Measurements from ENCODE around the gene CAMK2B. TPM values are rescaled to one million over a fixed set of nuclear protein-coding genes. Genes with fewer than 3 reads are reported as not detected.

The CAMK2B gene
- total and polyA plus RNA-seq, 2 experiments from 2014 or later = not detected

- H3K4me3 Mint-ChIP-seq = no peak within 1 kb of the TSS
- no peak within 1 kb of the TSS for H3K4me2 ChIP-seq
Observed at GRCh38 chr7:44189286-44189992, 136.0 kb downstream of the CAMK2B start, which contains the start of gene GCK. TSS of gene GCK (minus strand) at chr7:44189439. CDS start at chr7:44188953, 486 bp downstream.

More at GRCh38 chr7:44189286-44189992, 136.0 kb downstream of the CAMK2B start, which contains the start of gene GCK:
- no peaks in the 10 kb centered on the region; the same call in 1 of the 2 replicates for H3K9me2 ChIP-seq (ENCODE audit: insufficient read depth)
- H4K20me1 ChIP-seq (replicated peaks; ENCODE audit: insufficient read depth) = no peaks in the 10 kb centered on the region
- H3K4me1 Mint-ChIP-seq = peaks cover 23% of the 10 kb centered on the region
- DNase-seq (ENCODE audit: low spot score) (no peak), ATAC-seq (no peak)
- H3K36me3 Mint-ChIP-seq (ENCODE audit: low read depth) = no peaks in the 10 kb centered on the region; the same call in 2 of the 3 replicates
- H3K27ac ChIP-seq (ENCODE audit: low read depth) = no peak within 1 kb of the TSS
- no peak within 1 kb of the TSS for H3K27ac Mint-ChIP-seq
- H3K9me3 Mint-ChIP-seq = no peaks in the 10 kb centered on the region
- no peaks in the 10 kb centered on the region for H3K36me3 ChIP-seq (ENCODE audit: insufficient read depth)
- H3K79me2 ChIP-seq (replicated peaks; ENCODE audit: insufficient read depth) = no peaks in the 10 kb centered on the region
- no peaks in the 10 kb centered on the region for H3F3A ChIP-seq (replicated peaks; ENCODE audit: low read depth)
- no peaks in the 10 kb centered on the region for H3K27me3 ChIP-seq (ENCODE audit: insufficient read depth)
- no peak within 1 kb of the TSS for H2AFZ ChIP-seq
- no peak for TF ChIP-seq STAT1 (IDR thresholded peaks at IDR 0.05; ENCODE audit: unreplicated experiment)
- TF ChIP-seq CREB1 (CRISPR knock-in tag; IDR thresholded peaks at IDR 0.05; ENCODE audit: low read depth) = no peak
- no peak for TF ChIP-seq EZH2phosphoT487 (IDR thresholded peaks at IDR 0.05; ENCODE audit: unreplicated experiment)
- TF ChIP-seq ZNF462 (CRISPR knock-in tag; IDR thresholded peaks at IDR 0.05) = no peak
- TF ChIP-seq REST (IDR thresholded peaks at IDR 0.05; ENCODE audit: unreplicated experiment) = no peak
- no peak for TF ChIP-seq POLR2AphosphoS5 (IDR thresholded peaks at IDR 0.05; ENCODE audit: low read depth)
- TF ChIP-seq ZNF114 (CRISPR knock-in tag; IDR thresholded peaks at IDR 0.05) = no peak
- no peak for TF ChIP-seq NANOG (IDR thresholded peaks at IDR 0.05; ENCODE audit: borderline replicate concordance)
- TF ChIP-seq ZNF331 (CRISPR knock-in tag; IDR thresholded peaks at IDR 0.05; ENCODE audit: low read depth) = no peak
- no peak for TF ChIP-seq JUNB (IDR thresholded peaks at IDR 0.05; ENCODE audit: unreplicated experiment)
- TF ChIP-seq, protein P1, sequence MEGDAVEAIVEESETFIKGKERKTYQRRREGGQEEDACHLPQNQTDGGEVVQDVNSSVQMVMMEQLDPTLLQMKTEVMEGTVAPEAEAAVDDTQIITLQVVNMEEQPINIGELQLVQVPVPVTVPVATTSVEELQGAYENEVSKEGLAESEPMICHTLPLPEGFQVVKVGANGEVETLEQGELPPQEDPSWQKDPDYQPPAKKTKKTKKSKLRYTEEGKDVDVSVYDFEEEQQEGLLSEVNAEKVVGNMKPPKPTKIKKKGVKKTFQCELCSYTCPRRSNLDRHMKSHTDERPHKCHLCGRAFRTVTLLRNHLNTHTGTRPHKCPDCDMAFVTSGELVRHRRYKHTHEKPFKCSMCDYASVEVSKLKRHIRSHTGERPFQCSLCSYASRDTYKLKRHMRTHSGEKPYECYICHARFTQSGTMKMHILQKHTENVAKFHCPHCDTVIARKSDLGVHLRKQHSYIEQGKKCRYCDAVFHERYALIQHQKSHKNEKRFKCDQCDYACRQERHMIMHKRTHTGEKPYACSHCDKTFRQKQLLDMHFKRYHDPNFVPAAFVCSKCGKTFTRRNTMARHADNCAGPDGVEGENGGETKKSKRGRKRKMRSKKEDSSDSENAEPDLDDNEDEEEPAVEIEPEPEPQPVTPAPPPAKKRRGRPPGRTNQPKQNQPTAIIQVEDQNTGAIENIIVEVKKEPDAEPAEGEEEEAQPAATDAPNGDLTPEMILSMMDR (conservative IDR thresholded peaks at IDR 0.05; ENCODE audit: low read depth in 2 of 2) = no peak
- peaks cover 6% of the 10 kb centered on the region for H3K27me3 Mint-ChIP-seq (ENCODE audit: insufficient read depth, low read depth, poor library complexity)
- H3K4me1 ChIP-seq (ENCODE audit: insufficient read depth) = no peaks in the 10 kb centered on the region
- H3K4me3 ChIP-seq = no peak within 1 kb of the TSS

Data from GM23338 (cell line).